Measurements from ENCODE around the gene MN1.

Gene MN1

DNA sequence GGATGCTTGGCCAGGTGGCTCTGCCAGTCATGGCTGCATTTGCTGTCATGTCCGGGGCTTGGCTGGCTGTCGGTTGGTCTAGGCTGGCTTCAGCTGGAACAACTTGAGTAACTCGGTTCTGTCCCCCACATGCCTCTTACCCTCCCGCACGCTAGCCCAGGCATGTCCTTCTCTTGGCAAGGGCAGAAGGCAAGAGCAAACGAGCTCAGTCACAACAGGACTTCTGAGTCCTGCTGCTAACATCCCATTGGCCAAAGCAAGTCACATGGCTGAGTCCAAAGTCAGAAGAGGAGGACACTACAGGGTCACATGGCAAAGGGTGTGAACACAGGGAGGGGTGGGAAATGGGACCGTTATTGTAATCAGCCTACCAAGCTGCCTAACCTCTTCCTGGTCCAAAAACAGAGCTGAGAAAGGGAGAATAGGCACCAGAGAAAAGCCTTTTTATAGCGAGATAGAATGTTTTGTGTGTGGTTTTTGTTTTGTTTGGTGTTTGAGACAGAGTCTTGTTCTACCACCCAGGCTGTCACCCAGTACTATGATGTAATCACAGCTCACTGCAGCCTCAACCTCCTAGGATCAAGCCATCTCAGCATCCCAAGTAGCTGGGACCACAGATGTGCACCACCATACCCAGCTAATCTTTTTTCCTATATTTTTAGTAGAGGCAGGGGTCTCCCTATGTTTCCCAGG, 81.9 kb downstream of the MN1 start:
- in situ Hi-C loops (cut with MboI; ENCODE audit: low sequenced_read_pairs) = no loop called here

DNA sequence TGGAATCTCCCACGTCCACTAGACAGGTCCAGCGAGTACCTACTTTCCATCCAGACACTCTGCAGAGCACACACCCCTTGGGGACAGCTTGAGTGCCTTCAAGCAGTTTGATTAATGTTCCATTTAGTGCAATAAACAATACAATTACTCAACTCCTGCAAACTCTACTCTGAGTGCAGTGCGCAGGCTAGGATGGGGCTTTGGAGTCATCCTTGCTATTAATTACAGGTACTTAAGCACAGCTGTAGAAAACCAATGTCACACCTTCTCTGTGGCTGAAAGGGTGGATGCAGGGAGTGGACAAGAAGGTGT, 82.6 kb downstream of the MN1 start:
- in situ Hi-C loops (cut with MboI; ENCODE audit: low sequenced_read_pairs) = no loop called here

DNA sequence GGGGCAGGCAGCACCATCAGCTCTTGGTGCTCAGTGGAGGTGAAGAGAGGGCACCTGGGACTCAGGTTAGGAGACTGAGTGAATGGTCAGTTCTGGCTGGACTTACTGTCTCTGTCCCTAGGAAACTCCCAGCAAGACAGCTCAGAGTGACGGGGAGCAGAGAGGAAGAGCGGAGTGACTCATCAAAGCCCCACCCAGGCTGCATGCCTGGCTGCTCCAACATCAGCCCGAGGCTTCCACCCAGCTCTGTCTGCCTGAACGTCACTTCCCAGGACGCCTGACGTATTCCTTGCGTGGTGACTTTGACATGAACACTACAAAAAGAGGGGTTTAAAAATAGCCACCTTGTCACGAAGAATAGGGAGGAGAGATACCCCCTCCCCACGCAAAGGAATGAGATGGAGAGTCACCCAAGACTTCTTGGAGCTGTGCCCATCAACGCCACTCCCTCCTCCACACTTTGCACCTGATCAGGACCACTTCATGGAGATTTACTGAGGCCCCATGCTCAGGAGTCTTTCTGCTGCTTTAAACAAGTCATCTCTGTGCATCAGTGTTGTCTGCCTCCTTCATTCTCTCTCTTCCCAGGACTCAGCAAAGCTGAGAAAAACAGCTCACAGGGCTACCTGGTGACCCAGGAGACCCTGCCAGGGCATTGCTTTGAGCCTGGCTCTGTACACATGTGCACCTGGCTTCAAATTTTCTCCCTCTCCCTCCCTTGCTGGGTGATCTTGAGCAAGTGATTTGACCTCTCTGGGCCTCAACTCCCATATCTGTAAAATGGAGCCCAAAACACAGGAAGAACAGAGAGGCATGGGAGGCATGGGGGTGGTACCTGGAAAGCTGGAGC, 83.1 kb downstream of the MN1 start:
- in situ Hi-C loops (cut with MboI; ENCODE audit: low sequenced_read_pairs) = no loop called here

DNA sequence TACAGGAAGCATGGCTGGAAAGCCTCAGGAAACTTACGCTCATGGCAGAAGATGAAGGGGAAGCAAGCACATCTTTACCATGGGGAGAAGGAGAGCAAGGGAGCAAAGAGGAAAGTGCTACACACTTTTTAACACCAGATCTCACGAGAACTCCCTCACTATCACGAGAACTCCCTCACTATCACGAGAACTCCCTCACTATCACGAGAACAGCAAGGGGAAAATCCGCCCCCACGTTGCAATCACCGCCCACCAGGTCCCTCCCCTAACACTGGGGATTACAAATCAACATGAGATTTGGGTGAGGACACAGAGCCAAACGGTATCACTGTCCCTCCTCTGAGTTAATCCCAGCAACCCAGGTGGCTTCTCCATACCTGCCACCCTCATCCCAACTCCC, 84.5 kb downstream of the MN1 start:
- in situ Hi-C loops (cut with MboI; ENCODE audit: low sequenced_read_pairs) = no loop called here

DNA sequence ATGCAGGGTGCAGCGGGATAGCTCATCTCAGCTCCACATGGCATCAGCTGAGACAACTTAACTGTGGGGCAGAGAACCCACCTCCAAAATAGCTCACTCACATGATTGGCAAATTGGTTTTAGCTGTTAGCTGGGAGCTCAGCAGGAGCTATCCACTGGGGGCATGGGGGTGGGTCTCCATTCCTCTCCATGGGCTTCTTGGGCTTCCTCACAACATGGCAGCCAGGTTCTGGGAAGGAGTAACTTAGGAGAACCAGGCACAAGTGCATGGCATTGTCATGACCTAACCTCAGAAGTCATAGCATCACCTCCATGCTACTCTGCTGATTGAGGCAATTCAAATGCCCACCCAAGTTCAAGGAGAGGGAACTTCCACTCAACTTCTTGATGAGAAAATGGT, 85.5 kb downstream of the MN1 start:
- in situ Hi-C loops (cut with MboI; ENCODE audit: low sequenced_read_pairs) = no loop called here

DNA sequence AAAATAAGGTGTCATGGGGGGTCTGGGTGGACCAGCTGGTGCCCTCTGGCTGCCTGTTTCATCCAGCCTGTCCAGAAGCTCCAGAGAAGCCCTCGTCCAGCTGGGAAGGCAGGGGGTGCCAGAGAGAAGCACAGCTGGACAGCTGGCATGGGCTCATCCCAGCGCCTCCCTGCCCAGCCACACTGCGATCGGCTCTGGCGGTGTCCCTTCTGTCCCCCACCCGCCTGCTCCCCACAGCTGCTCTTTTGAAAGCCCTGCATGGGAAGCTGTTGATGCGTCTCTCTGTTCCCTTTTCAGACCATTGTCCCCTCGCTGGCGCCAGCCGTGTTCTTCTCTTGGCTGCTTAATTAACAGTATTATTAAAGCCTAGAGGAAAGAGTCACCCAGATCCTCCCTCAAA, 86.5 kb downstream of the MN1 start:
- in situ Hi-C loops (cut with MboI; ENCODE audit: low sequenced_read_pairs) = no loop called here

DNA sequence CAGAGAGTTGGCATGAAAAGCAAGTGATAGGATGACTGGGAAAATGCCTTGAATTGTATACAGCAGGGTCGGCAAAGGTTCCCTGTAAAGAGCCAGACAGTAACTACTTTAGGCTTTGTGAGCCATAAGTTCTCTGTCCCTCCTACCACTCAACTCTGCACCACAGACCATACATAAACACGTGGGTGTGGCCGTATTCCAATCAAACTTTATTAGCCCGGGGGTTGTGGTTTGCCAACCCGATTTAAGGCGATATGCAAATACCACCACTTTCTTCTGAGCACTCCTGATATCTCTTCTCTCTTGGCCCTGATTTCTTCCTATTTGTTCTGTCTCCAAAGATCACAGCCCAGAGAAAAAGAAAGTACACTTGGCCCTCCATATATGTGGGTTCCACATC, 87.5 kb downstream of the MN1 start:
- in situ Hi-C loops (cut with MboI; ENCODE audit: low sequenced_read_pairs) = no loop called here

DNA sequence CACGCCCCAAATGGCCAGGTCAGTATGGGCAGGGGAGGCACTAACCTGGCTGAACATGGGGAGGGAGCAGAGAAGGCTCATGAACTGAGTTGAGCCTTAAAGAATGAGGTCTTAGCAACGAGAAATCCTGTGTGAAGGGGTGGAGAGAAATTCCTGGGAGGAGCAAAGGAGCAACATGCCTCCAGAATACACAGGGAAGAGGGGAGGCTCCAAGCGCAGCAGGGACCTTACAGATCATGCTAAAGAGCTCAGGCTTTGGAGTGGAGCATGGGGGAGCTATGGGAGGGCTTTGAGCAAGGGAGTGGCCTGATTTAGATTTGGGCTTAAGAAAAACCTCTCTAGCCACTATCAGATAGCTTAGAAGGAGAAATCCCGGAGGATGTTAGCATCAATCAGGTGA, 88.1 kb downstream of the MN1 start:
- in situ Hi-C loops (cut with MboI; ENCODE audit: low sequenced_read_pairs) = no loop called here

DNA sequence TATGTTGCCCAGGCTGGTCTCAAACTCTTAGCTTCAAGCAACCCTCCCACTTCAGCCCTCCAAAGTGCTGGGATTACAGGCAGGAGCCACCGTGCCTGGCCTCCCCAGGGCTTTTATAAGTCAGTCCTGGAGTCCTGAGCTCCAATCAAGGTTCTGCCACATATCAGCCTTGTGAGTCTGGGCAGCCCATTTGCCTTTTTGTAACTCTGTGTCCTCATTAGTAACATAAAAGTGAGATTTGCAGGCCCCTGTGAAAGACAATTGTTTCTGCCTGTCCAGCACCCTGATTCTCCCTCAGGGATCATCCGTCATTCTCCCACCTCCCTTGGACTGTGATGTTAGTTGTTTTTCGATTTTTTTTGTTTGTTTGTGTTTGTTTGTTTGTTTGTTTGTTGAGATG, 89.8 kb downstream of the MN1 start:
- in situ Hi-C loops (cut with MboI; ENCODE audit: low sequenced_read_pairs) = no loop called here

DNA sequence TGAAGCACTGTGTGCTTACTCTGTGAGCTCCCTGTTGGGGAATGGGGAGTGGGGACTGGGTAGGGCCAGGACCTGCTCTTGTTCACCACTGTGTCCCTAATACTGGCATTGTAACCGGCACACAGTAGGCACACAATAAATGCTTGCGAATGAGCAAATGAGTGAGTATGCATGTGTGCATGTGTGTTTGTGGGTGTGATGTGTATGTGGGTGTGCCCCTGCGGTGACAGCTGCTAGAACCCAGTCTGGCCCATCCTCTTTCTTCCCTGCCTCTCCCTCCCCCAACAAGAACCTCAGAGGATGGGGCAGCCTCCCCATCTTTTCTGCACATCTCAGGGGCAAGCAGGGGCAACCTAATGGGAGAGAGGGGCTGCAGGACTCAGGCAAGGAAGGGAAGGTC, 90.5 kb downstream of the MN1 start:
- in situ Hi-C loops (cut with MboI; ENCODE audit: low sequenced_read_pairs) = no loop called here

DNA sequence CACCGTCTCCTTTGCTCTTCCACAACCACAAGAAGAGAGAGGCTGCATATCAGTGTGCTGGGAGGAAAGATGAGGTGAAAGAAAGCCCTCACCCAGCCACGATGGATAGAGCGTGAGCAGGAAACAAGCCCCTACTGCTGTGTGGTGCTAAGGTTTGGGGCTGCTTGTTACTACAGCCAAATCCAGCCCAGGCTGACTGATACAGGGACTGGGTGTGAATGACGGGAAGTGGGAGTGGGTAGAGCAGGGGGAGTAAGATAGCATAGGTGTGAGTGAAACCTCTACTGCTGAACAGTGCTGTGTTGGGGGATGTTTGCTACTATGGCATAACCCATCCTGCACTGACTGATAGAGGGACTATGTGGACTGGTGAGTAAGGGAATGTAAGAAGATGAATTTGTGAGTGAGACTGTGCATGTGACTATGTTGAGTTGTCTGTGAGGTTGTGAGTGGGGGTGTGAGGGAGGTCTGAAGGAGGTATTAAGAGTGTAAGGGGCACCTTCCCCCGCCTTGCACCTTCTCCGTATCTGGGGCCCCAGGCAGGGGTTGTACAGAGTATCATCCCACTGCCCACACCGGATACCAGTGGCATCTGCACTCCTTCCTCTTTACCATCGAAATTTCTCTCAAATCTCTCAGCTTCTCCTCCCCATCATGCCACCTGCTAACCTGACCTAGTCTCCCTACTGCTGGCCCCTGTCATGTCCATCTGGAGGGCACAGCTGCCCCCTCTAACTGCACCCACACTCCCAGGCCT, 91.5 kb downstream of the MN1 start:
- in situ Hi-C loops (cut with MboI; ENCODE audit: low sequenced_read_pairs) = no loop called here

DNA sequence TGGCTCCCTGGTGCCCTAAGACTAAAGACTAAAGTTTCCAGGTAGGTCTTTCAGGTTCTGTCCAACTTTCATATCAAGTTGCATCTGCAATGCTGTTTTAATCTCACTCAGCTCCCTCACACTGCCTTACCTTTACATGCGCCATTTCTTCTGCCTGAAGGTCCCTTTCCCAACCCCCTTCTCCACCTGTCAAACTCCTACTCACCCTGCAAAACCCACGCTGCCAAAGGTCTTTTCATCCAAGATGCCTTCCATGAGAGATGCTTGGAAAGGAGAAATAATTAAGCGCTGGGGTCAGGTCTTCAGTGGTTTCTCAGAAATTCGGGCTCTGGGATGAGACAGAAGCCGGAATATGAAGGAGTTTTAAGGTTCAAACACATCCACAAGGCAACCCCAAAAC, 95.1 kb downstream of the MN1 start:
- in situ Hi-C loops (cut with MboI; ENCODE audit: low sequenced_read_pairs) = no loop called here

DNA sequence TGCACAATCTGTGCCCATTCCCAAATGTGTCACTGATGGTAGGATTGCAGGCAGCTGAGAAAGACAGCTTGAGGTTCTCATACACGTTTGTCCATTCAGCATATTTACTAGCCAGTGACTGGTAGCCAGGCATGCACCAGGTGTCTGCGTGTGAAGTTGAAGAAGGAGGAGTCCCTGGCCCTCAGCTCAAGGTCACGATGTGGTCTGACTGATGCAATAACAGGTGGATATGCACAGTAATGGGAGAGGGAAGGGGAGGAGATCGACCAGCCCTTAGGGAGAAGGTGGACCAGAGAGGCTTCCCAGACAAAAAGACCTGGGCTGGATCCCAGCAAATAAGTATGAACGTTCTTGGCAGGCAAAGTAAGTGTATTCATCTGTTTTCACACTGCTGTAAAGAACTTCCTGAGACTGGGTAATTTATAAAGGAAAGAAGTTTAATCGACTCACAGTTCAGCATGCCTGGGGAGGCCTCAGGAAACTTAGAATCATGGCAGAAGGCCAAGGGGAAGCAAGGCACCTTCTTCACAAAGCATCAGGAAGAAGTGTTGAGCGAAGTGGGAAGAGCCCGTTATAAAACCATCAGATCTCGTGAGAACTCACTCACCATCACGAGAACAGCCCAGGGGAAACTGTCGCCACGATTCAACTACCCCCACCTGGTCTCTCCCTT, 96.0 kb downstream of the MN1 start:
- in situ Hi-C loops (cut with MboI; ENCODE audit: low sequenced_read_pairs) = no loop called here

DNA sequence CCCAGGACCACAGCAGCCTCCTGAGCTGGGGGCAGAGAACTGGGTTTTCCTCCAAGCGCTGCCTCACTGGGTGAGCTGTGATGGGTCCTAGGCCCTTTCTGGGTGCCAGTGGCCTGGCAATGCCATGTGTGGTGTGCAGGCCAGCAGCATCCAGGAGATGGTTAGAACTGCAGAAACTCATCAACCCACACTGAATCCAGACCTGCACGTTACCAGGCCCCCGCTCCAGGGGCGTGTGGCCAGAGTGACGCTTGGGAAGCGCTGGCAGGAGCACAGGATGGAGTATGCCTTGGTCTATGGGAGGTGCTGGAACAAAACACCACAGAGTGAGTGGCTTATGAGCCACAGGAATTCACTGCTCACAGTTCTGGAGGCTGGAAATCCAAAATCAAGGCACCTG, 97.0 kb downstream of the MN1 start:
- in situ Hi-C loops (cut with MboI; ENCODE audit: low sequenced_read_pairs) = no loop called here

DNA sequence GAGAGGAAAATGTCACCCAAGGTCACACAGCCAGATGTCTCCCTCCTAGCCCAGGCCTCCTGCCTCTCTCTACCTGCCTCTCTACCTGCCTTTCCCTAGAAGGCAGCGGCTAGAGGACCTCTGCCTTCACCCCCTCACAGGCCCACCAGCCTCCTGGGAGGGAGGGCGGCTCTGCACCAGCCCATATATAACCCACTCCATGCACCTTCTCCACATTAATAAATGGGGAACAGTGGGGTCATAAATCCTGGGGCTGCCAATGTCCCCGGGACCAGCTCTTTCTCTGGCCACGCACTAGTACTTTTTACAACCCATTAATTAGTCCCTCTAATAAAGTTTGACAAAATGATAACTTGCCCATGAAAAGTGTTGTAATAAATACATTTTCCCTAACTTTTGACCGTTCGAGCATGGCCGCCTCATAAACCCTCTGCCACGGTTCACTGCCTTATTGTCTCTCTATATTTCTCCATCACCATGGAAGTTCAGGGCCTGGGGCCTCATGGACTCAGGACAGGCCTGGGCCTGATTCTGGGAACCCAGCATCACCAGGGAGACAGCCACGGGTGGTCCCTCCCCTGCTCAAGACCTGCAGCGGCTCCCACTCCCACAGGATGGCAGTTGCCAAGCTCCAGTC, 102.1 kb downstream of the MN1 start:
- in situ Hi-C loops (cut with MboI; ENCODE audit: low sequenced_read_pairs) = no loop called here

DNA sequence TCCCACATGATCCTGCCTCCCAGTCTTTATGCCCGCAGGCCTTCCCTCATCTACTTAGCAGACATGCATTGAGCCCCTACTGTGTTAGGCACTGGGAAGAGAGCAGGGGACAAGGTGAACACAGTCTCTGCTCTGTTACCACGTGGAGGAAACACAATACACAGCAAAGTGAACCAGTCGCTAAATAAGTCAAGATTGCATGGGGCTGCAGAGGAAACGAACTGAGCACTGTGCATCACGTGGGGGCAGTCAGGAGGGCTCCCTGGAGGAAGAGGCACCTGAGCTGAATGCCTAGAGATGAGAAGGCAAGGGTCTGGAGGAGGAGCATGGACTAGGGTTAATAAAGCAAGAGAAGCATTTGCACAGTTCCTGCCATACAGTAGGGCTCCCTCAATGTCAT, 102.7 kb downstream of the MN1 start:
- in situ Hi-C loops (cut with MboI; ENCODE audit: low sequenced_read_pairs) = no loop called here
